ENCODE data around the gene ARFGAP1. TPM values are rescaled to one million over a fixed set of nuclear protein-coding genes. Genes with fewer than 3 reads are reported as not detected.
A peak's percentile ranks its signal among the peaks of the same experiment; 100 is the strongest.

Gene ARFGAP1
- total RNA-seq, 1 experiment from 2014 or later: 86.8 TPM

- no peak for DNase-seq (ENCODE audit: low spot score)
- in situ Hi-C loops (cut with HindIII; ENCODE audit: low sequenced_read_pairs): no loop called here
Measured at GRCh38 chr20:63311833-63312243, 39.2 kb downstream of the ARFGAP1 start.

- in situ Hi-C loops (cut with HindIII; ENCODE audit: low sequenced_read_pairs): no loop called here
- DNase-seq (ENCODE audit: low spot score): no peak
Measured at GRCh38 chr20:63312273-63312672, 39.7 kb downstream of the ARFGAP1 start.

- in situ Hi-C loops (cut with HindIII; ENCODE audit: low sequenced_read_pairs): no loop called here
Measured at GRCh38 chr20:63312690-63313348, 40.2 kb downstream of the ARFGAP1 start.

GRCh38 chr20:63313349-63314014 lies 40.9 kb downstream of the ARFGAP1 start:
- no peak for DNase-seq (ENCODE audit: low spot score)

More at GRCh38 chr20:63312690-63313348, 40.2 kb downstream of the ARFGAP1 start:
- peak; percentile 16 for DNase-seq (ENCODE audit: low spot score)

GRCh38 chr20:63314015-63314471 lies 41.4 kb downstream of the ARFGAP1 start:
- DNase-seq (ENCODE audit: low spot score): no peak
- in situ Hi-C loops (cut with HindIII; ENCODE audit: low sequenced_read_pairs): no loop called here

More at GRCh38 chr20:63313349-63314014, 40.9 kb downstream of the ARFGAP1 start:
- in situ Hi-C loops (cut with HindIII; ENCODE audit: low sequenced_read_pairs): no loop called here

GRCh38 chr20:63314566-63315239 lies 42.1 kb downstream of the ARFGAP1 start:
- no peak for DNase-seq (ENCODE audit: low spot score)
- in situ Hi-C loops (cut with HindIII; ENCODE audit: low sequenced_read_pairs): no loop called here

GRCh38 chr20:63315240-63315689 lies 42.7 kb downstream of the ARFGAP1 start:
- in situ Hi-C loops (cut with HindIII; ENCODE audit: low sequenced_read_pairs): no loop called here
- DNase-seq (ENCODE audit: low spot score): no peak

- no peak for DNase-seq (ENCODE audit: low spot score)
- in situ Hi-C loops (cut with HindIII; ENCODE audit: low sequenced_read_pairs): no loop called here
Measured at GRCh38 chr20:63315731-63316491, 43.3 kb downstream of the ARFGAP1 start.

GRCh38 chr20:63316502-63316921 lies 43.9 kb downstream of the ARFGAP1 start:
- in situ Hi-C loops (cut with HindIII; ENCODE audit: low sequenced_read_pairs): no loop called here
- no peak for DNase-seq (ENCODE audit: low spot score)

GRCh38 chr20:63317061-63317460 lies 44.4 kb downstream of the ARFGAP1 start:
- in situ Hi-C loops (cut with HindIII; ENCODE audit: low sequenced_read_pairs): no loop called here
- DNase-seq (ENCODE audit: low spot score): no peak

- no peak for DNase-seq (ENCODE audit: low spot score)
- in situ Hi-C loops (cut with HindIII; ENCODE audit: low sequenced_read_pairs): no loop called here
Measured at GRCh38 chr20:63317601-63318291, 45.1 kb downstream of the ARFGAP1 start.

- in situ Hi-C loops (cut with HindIII; ENCODE audit: low sequenced_read_pairs): no loop called here
- DNase-seq (ENCODE audit: low spot score): no peak
Measured at GRCh38 chr20:63318391-63319163, 46.0 kb downstream of the ARFGAP1 start.

GRCh38 chr20:63319164-63320040 lies 46.8 kb downstream of the ARFGAP1 start:
- no peak for DNase-seq (ENCODE audit: low spot score)
- in situ Hi-C loops (cut with HindIII; ENCODE audit: low sequenced_read_pairs): no loop called here

GRCh38 chr20:63320041-63320511 lies 47.5 kb downstream of the ARFGAP1 start:
- DNase-seq (ENCODE audit: low spot score): no peak
- in situ Hi-C loops (cut with HindIII; ENCODE audit: low sequenced_read_pairs): no loop called here

GRCh38 chr20:63320616-63321147 lies 48.1 kb downstream of the ARFGAP1 start:
- in situ Hi-C loops (cut with HindIII; ENCODE audit: low sequenced_read_pairs): no loop called here
- no peak for DNase-seq (ENCODE audit: low spot score)

GRCh38 chr20:63321148-63321831 lies 48.7 kb downstream of the ARFGAP1 start:
- DNase-seq (ENCODE audit: low spot score): no peak
- in situ Hi-C loops (cut with HindIII; ENCODE audit: low sequenced_read_pairs): no loop called here
